Lower leg skin (tissue), 4 donors: Measurements from ENCODE around the gene TMEM134. TPM values are rescaled to one million over a fixed set of nuclear protein-coding genes. Genes with fewer than 3 reads are reported as not detected.

Experiments
- DNase-seq, 2 donors: peaks; one replicate each; pipeline ENCODE4 v3.0.0-alpha.2; 2019; ENCODE audit warnings: low spot score in 2 of 2
- H3K4me3 ChIP-seq: fragments of 200-600 bp; sonication (generic); 2 replicates; pipeline ENCODE4 v1.5.1; 2017; ENCODE audit warnings: mild to moderate bottlenecking, low read depth; ENCODE audit not compliant: poor library complexity, severe bottlenecking
- POLR2A ChIP-seq, 2 donors: fragments of 450-650 bp; IDR thresholded peaks; one replicate each; pipeline ENCODE4 v1.6.1; 2016 to 2017; ENCODE audit warnings: antibody characterized with exemption in 2 of 2, mild to moderate bottlenecking in 1 of 2, moderate library complexity in 1 of 2
- WGBS, 2 donors: methylation state at CpG; one replicate each; pipeline ENCODE4 v1.1.5; 2018; 5-methylcytosine and 5-hydroxymethylcytosine counted together
- intact Hi-C: fragments of 100-400 bp; cut with DNase I; formaldehyde crosslinking; loops from one replicate; pipeline ENCODE4 v1.15.0; 2023; ENCODE audit warnings: low total_unique reads
- total RNA-seq, 4 donors: library from RNA; depleted of rRNA; stranded (reverse); fragments of >200 nt; gene quantifications; one replicate each; pipeline ENCODE4 v1.1.0, GENCODE V29; 2016
- TF ChIP-seq, protein P1 (sequence below), 3 donors: fragments of 450-650 bp; IDR thresholded peaks; one replicate each; pipeline ENCODE4 v1.5.1; 2016; ENCODE audit warnings: antibody characterized with exemption in 3 of 3, mild to moderate bottlenecking in 3 of 3, moderate library complexity in 2 of 3

TMEM134 gene
- total RNA-seq, 4 donors from 2014 or later: 202 to 374 (median 252) TPM

DNA sequence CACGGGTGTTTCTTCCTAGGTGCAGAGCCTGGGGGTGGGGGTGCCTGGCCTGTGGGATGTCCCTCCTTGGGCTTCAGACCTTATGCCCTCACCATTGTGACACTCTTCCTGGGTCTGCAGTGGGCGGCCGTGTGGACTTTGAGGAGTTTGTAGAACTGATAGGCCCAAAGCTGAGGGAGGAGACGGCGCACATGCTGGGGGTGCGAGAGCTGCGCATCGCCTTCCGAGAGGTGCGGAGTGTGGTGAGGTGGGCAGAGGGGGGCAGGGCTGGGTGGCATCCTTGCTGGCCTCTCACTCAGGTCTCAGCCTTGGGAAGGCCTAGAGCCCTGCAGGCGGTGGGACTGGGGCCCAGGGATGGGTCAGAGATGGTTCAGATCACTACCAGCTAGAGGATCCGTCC is 11.6 kb downstream of the TMEM134 start:
- intact Hi-C loops: no loop called here
- no peak overlapping the region for H3K4me3 ChIP-seq
- TF ChIP-seq, protein P1, sequence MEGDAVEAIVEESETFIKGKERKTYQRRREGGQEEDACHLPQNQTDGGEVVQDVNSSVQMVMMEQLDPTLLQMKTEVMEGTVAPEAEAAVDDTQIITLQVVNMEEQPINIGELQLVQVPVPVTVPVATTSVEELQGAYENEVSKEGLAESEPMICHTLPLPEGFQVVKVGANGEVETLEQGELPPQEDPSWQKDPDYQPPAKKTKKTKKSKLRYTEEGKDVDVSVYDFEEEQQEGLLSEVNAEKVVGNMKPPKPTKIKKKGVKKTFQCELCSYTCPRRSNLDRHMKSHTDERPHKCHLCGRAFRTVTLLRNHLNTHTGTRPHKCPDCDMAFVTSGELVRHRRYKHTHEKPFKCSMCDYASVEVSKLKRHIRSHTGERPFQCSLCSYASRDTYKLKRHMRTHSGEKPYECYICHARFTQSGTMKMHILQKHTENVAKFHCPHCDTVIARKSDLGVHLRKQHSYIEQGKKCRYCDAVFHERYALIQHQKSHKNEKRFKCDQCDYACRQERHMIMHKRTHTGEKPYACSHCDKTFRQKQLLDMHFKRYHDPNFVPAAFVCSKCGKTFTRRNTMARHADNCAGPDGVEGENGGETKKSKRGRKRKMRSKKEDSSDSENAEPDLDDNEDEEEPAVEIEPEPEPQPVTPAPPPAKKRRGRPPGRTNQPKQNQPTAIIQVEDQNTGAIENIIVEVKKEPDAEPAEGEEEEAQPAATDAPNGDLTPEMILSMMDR (IDR thresholded peaks at IDR 0.05): no peak
- no peak for TF ChIP-seq POLR2A (IDR thresholded peaks at IDR 0.05)
- 88 to 93% methylated on average over 12 of the region's 12 CpGs for whole genome bisulfite sequencing, 2 donors
- DNase-seq: no peak

DNA sequence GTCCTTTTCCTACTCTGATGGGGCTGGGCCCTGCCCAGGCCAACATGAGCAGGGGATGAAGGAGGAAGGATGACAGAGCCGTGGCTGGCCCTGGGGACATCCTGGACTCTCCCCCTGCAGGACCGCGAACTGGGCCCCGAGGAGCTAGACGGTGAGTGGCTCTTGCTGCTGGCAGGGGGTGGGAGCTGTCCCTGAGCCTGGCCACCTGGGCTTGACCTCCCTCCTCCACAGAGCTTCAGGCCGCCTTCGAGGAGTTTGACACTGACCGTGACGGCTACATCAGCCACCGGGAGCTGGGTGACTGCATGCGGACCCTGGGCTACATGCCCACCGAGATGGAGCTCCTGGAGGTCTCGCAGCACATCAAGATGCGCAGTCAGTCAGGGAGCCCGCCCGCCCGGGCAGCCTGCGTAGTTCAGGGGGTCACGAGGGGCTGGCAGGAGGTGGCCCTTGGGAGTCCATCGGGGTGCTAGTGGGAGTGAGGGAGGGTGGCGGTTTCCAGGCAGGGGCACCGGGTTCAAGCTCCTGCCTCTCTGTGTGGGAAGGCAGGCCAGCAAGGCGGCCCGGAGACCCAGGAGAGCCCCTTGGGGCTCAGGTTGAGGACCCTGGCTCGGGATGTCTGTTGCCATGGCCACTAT is 12.9 kb downstream of the TMEM134 start:
- no peak overlapping the region for H3K4me3 ChIP-seq
- DNase-seq: no peak
- intact Hi-C loops: no loop called here
- TF ChIP-seq, protein P1 (IDR thresholded peaks at IDR 0.05): no peak
- no peak for TF ChIP-seq POLR2A (IDR thresholded peaks at IDR 0.05)
- 85 to 87% methylated on average over 18 to 20 of the region's 25 CpGs for WGBS, 2 donors

DNA sequence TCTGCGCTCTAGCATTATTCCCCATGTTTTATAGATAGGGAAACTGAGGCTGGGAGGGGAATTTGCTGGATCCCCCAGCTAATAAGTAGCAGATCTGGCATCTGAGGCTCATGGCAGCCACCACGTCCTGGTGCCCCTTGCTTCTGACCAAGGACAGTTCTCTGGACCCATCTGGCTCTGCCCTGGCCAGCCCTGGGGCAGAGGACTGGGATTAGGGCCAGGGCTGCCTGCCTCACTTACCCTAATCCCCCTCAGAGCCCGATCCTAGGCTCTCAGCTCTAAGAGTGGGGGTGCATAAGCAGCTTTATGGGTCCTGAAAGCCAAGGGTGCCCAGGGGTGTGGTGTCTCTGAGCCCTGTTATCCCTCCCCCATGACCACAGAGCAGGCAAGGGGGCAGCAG is 14.0 kb downstream of the TMEM134 start, which contains the start of gene CABP4:
CABP4 (plus strand) TSS at position 301 of the 400 bp plus-strand sequence; CDS start at position 371, 70 bp downstream.
- TF ChIP-seq POLR2A (IDR thresholded peaks at IDR 0.05): no peak
- TF ChIP-seq, protein P1 (IDR thresholded peaks at IDR 0.05): no peak
- WGBS, 2 donors: 93 to 94% methylated on average over 3 of the region's 3 CpGs
- intact Hi-C loops: no loop called here
- H3K4me3 ChIP-seq: no peak within 1 kb of the TSS
- no peak for DNase-seq

DNA sequence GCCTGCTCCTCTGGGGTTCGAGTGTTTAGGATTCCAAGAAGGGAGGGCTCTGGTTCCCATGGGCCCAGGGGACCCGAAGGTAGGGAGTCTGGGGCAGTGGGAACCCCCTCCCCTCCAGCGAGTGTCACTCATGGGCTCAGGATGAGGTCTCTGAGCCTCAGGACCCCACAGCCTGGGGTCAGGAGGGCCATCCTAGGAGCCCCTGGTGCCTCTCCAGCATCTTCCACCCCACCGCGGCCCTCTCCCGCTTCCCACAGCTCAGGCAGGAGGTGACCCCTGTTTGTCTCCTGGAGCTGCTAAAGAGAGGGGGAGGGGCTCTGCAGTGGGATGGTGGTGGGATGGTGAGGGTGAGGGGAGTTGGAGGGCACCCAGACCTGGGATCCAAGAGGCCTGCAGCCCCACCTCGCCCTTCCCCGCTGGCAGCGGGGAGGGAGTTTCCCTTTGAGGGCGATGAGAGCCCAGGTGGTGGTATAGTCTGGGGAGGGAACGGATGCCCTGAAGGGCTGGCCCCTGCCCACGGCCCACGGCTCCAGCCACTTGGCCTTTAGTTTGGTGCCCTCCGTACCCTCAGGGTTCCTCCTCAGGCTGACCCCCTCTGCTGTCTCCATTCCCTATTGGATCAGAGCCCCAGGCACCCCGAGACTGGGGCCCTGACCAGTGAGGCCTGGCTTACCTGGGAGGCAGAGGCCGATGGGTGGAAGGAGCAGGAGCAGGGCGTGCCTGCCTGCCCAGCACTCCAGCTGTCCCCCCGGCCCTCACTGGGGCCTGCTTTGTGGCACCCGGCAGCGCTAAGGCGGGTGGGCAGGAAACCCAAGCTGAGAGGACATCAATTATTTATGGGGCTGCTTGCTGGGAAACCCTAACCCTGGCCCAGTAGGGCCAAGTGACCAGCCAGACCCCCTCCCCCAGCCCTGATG is 15.0 kb downstream of the TMEM134 start:
- intact Hi-C loops: no loop called here
- TF ChIP-seq POLR2A (IDR thresholded peaks at IDR 0.05): no peak
- TF ChIP-seq, protein P1 (IDR thresholded peaks at IDR 0.05): no peak
- WGBS, 2 donors: 81 to 86% methylated on average over 18 to 21 of the region's 21 CpGs
- DNase-seq: no peak
- no peak overlapping the region for H3K4me3 ChIP-seq

DNA sequence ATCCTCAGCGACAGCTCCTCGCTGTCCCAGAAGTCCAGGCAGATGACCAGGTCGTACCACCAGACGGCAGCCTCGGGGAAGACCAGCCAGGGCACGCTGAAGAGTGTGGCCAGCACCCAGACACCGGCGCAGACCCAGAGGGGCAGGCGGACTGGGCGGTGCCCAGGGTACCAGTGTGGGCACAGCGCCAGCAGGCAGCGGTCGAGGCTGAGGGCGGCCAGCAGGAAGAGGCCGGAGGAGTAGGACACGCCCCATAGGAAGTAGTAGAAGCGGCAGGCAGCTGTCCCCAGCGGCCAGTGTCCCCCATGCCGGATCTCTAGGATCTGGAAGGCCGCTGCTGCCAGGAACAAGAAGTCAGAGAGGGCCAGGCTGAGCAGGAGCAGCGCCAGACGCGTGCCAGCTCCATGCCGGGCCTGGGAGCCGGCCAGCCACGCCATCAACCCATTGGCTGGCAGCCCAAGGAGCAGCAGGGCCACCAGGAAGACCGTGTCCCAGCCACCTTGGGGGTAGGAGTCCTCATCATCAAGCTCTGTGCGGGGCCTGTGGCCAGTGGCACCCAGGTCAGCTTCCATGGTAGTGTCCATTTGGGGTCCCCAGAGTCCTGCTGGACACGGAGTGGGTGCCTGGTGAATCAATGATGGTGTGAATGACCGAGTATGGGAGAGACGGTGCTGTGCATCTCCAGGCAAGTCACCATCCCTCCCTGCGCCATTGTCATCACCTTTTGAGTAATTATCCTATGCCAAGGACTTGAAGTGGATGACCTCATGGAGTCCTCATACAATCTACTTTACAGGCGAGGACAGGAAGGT is 16.7 kb downstream of the TMEM134 start, which contains the start of gene GPR152:
GPR152 (minus strand) TSS at position 589 of the 812 bp plus-strand sequence; CDS start at position 584, 5 bp downstream.
- no peak within 1 kb of the TSS for H3K4me3 ChIP-seq
- TF ChIP-seq, protein P1 (IDR thresholded peaks at IDR 0.05): no peak
- no peak for TF ChIP-seq POLR2A (IDR thresholded peaks at IDR 0.05)
- DNase-seq: no peak
- intact Hi-C loops: no loop called here
- WGBS, 2 donors: 69 to 76% methylated on average over 28 to 32 of the region's 33 CpGs
